ENCODE data around the gene STK32B. TPM values are rescaled to one million over a fixed set of nuclear protein-coding genes. Genes with fewer than 3 reads are reported as not detected.

The STK32B gene
- polyA plus RNA-seq, 1 of the 3 experiments (the other 2 are of a cell fraction) = 0.20 TPM

DNA sequence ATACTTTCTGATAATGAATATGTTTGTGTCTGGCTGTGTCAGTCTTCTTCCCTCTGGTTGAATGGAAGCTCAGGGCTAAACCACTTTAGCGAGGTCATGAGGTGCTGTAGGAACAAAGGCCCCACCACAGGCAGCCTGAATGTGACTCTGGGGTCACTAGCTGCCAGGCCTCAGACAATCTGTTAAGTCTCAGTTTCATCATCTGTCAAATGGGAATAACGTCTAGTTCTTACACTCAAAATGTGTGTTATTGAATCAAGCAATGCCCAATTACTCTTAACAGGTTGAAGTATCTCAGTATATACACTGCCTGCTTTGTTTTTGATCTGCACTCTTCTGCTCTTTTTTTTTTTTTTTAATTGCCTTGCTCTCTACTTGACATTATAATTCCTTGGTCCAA, 148.6 kb downstream of the STK32B start:
- DNase-seq = no peak
- Histone ChIP-seq H3K27me3 (ENCODE audit: insufficient read depth) (peaks cover 12% of the 10 kb centered on the region; the same call in 1 of the 2 replicates), H3K36me3 (replicated peaks in 1 of 2; ENCODE audit: control insufficient read depth in 1 of 2, insufficient read depth in 2 of 2, low read length in 1 of 2) (no peaks in the 10 kb centered on the region), H3K79me2 (ENCODE audit: insufficient read depth) (no peaks in the 10 kb centered on the region), H3K4me1 (ENCODE audit: control insufficient read depth in 1 of 2, insufficient read depth in 2 of 2, low read depth in 1 of 2, low read length in 1 of 2) (no peaks in the 10 kb centered on the region; a peak in 1 of 4 replicates), H3K4me3 (ENCODE audit: low read depth in 2 of 2, low read length in 1 of 2) (no peak overlapping the region), H4K20me1 (ENCODE audit: insufficient read depth) (no peaks in the 10 kb centered on the region), H2AFZ (ENCODE audit: low read depth) (no peak overlapping the region), H3F3A (replicated peaks; ENCODE audit: insufficient read depth) (no peaks in the 10 kb centered on the region), H3K27ac (ENCODE audit: low read depth in 2 of 2, low read length in 1 of 2) (no peak overlapping the region), H3K4me2 (no peak overlapping the region), H3K9ac (no peak overlapping the region), H3K9me3 (no peaks in the 10 kb centered on the region), H3K9me2 (no peaks in the 10 kb centered on the region)
- TF ChIP-seq TAF1 (IDR thresholded peaks at IDR 0.05; ENCODE audit: borderline replicate concordance, low read depth, low read length) (no peak), MEF2A (IDR thresholded peaks at IDR 0.05; ENCODE audit: borderline replicate concordance, low read depth) (no peak), NFIC (IDR thresholded peaks at IDR 0.05; ENCODE audit: borderline replicate concordance) (no peak), NRF1 (IDR thresholded peaks at IDR 0.05; ENCODE audit: low read depth, low read length) (no peak), SIN3A (IDR thresholded peaks at IDR 0.05; ENCODE audit: borderline replicate concordance, low read depth, low read length) (no peak), RXRA (IDR thresholded peaks at IDR 0.05; ENCODE audit: borderline replicate concordance, low read depth) (no peak), RAD21 (IDR thresholded peaks at IDR 0.05; ENCODE audit: low read length) (no peak), CHD2 (IDR thresholded peaks at IDR 0.05; ENCODE audit: low read length, partially characterized antibody) (no peak), JUND (IDR thresholded peaks at IDR 0.05) (no peak), GABPA (IDR thresholded peaks at IDR 0.05; ENCODE audit: low read depth) (no peak), FOSL2 (IDR thresholded peaks at IDR 0.05; ENCODE audit: borderline replicate concordance, low read depth) (no peak), RFX5 (IDR thresholded peaks at IDR 0.05; ENCODE audit: low read length) (no peak), EZH2phosphoT487 (IDR thresholded peaks at IDR 0.05; ENCODE audit: borderline replicate concordance, low read depth) (no peak)
- TF ChIP-seq, protein P1, sequence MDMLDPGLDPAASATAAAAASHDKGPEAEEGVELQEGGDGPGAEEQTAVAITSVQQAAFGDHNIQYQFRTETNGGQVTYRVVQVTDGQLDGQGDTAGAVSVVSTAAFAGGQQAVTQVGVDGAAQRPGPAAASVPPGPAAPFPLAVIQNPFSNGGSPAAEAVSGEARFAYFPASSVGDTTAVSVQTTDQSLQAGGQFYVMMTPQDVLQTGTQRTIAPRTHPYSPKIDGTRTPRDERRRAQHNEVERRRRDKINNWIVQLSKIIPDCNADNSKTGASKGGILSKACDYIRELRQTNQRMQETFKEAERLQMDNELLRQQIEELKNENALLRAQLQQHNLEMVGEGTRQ (IDR thresholded peaks at IDR 0.05; ENCODE audit: borderline replicate concordance, low read depth, low read length) = no peak
- TF ChIP-seq, protein P2, sequence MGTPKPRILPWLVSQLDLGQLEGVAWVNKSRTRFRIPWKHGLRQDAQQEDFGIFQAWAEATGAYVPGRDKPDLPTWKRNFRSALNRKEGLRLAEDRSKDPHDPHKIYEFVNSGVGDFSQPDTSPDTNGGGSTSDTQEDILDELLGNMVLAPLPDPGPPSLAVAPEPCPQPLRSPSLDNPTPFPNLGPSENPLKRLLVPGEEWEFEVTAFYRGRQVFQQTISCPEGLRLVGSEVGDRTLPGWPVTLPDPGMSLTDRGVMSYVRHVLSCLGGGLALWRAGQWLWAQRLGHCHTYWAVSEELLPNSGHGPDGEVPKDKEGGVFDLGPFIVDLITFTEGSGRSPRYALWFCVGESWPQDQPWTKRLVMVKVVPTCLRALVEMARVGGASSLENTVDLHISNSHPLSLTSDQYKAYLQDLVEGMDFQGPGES (IDR thresholded peaks at IDR 0.05; ENCODE audit: low read depth, low read length) = no peak
- TF ChIP-seq, protein P3, sequence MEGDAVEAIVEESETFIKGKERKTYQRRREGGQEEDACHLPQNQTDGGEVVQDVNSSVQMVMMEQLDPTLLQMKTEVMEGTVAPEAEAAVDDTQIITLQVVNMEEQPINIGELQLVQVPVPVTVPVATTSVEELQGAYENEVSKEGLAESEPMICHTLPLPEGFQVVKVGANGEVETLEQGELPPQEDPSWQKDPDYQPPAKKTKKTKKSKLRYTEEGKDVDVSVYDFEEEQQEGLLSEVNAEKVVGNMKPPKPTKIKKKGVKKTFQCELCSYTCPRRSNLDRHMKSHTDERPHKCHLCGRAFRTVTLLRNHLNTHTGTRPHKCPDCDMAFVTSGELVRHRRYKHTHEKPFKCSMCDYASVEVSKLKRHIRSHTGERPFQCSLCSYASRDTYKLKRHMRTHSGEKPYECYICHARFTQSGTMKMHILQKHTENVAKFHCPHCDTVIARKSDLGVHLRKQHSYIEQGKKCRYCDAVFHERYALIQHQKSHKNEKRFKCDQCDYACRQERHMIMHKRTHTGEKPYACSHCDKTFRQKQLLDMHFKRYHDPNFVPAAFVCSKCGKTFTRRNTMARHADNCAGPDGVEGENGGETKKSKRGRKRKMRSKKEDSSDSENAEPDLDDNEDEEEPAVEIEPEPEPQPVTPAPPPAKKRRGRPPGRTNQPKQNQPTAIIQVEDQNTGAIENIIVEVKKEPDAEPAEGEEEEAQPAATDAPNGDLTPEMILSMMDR (IDR thresholded peaks at IDR 0.05) = no peak
- TF ChIP-seq, protein P4, sequence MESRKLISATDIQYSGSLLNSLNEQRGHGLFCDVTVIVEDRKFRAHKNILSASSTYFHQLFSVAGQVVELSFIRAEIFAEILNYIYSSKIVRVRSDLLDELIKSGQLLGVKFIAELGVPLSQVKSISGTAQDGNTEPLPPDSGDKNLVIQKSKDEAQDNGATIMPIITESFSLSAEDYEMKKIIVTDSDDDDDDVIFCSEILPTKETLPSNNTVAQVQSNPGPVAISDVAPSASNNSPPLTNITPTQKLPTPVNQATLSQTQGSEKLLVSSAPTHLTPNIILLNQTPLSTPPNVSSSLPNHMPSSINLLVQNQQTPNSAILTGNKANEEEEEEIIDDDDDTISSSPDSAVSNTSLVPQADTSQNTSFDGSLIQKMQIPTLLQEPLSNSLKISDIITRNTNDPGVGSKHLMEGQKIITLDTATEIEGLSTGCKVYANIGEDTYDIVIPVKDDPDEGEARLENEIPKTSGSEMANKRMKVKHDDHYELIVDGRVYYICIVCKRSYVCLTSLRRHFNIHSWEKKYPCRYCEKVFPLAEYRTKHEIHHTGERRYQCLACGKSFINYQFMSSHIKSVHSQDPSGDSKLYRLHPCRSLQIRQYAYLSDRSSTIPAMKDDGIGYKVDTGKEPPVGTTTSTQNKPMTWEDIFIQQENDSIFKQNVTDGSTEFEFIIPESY (IDR thresholded peaks at IDR 0.05; ENCODE audit: borderline replicate concordance, low read depth) = no peak
- TF ChIP-seq, protein P5, sequence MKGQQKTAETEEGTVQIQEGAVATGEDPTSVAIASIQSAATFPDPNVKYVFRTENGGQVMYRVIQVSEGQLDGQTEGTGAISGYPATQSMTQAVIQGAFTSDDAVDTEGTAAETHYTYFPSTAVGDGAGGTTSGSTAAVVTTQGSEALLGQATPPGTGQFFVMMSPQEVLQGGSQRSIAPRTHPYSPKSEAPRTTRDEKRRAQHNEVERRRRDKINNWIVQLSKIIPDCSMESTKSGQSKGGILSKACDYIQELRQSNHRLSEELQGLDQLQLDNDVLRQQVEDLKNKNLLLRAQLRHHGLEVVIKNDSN (IDR thresholded peaks at IDR 0.05; ENCODE audit: borderline replicate concordance, low read depth) = no peak
- TF ChIP-seq, protein P6, sequence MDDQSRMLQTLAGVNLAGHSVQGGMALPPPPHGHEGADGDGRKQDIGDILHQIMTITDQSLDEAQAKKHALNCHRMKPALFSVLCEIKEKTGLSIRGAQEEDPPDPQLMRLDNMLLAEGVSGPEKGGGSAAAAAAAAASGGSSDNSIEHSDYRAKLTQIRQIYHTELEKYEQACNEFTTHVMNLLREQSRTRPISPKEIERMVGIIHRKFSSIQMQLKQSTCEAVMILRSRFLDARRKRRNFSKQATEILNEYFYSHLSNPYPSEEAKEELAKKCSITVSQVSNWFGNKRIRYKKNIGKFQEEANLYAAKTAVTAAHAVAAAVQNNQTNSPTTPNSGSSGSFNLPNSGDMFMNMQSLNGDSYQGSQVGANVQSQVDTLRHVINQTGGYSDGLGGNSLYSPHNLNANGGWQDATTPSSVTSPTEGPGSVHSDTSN (IDR thresholded peaks at IDR 0.05) = no peak
- ChIA-PET CTCF (no interaction called here), POLR2A (no interaction called here)
- WGBS (ENCODE audit: low lambda C conversion rate) = 27% methylated on average over 2 of the region's 2 CpGs

Measured in SK-N-SH (cell line).